Activated CD4-positive, alpha-beta T cell treated with anti-CD3 and anti-CD28 coated beads, Interleukin-2, amount 10 ng/mL, durations not matched to agents 24 days and 14 days (primary cell): ENCODE data around the gene TMEM26. TPM values are rescaled to one million over a fixed set of nuclear protein-coding genes. Genes with fewer than 3 reads are reported as not detected.

Experiments
- DNase-seq: peaks from one replicate; pipeline ENCODE4 v3.0.0; 2022
- H3K27ac Mint-ChIP-seq: one replicate; pipeline ENCODE4 v1.8.0; 2022; ENCODE audit warnings: mild to moderate bottlenecking, mixed read lengths
- H3K27me3 Mint-ChIP-seq: one replicate; pipeline ENCODE4 v1.8.0; 2022; ENCODE audit warnings: mixed read lengths
- H3K36me3 Mint-ChIP-seq: one replicate; pipeline ENCODE4 v1.8.0; 2022; ENCODE audit warnings: low read depth, mild to moderate bottlenecking, mixed read lengths
- H3K4me1 Mint-ChIP-seq: one replicate; pipeline ENCODE4 v1.8.0; 2021; ENCODE audit warnings: mixed read lengths
- H3K4me3 Mint-ChIP-seq: one replicate; pipeline ENCODE4 v1.8.0; 2022; ENCODE audit warnings: mild to moderate bottlenecking, moderate library complexity, mixed read lengths
- H3K9me3 Mint-ChIP-seq: one replicate; pipeline ENCODE4 v1.8.0; 2021; ENCODE audit warnings: mixed read lengths
- intact Hi-C: fragments of 100-400 bp; cut with micrococcal nuclease; formaldehyde crosslinking; loops from one replicate; pipeline ENCODE4 v1.15.1; 2023
- total RNA-seq: library from RNA; stranded (reverse); gene quantifications from 2 replicates; pipeline ENCODE4 v1.2.3, GENCODE V29; 2022

The TMEM26 gene
- total RNA-seq, 1 donor from 2014 or later, result not detected

DNA sequence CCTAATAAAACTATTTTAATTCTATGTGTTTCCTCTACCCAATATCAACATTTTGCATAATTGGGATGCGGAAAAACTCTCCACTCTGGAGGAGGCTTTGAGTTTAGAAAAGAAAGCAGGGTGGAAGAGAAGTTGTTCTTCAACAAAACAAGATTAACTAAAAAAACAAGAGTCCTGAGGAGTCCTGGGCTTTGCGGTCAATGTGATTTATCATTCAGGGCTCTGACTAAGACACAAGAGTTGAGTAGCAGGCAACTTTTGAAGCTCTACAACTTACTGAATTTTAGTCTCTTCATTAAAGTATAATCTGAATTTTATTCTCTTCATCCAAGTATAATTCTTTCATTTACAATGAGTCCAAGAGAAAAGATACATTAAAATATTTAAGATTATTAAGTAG lies 18.3 kb upstream of the TMEM26 start:
- no peak for DNase-seq
- intact Hi-C loops, result no loop called here

DNA sequence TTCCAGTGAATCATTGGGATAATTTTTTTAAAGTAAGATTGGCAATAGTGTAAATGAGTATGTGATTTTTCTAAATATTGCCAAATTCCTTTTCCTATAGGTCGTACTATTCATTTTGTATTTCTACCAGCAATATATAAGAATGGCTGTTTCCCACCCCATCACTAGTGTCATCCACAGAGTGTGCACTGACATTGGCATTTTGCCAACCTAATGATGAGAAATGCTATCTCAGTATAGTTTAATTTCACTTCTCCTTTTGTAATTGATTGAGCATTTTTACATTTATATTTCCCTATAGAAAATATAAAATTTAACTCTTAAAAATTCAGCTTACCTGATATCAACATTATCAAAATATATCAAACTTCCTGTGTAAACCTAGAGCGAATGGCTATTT lies 17.6 kb upstream of the TMEM26 start:
- Mint-ChIP-seq H3K36me3 (no peaks in the 10 kb centered on the region), H3K27ac (no peak overlapping the region), H3K4me3 (no peak overlapping the region), H3K9me3 (no peaks in the 10 kb centered on the region), H3K4me1 (no peaks in the 10 kb centered on the region), H3K27me3 (no peaks in the 10 kb centered on the region)
- intact Hi-C loops, result no loop called here
- DNase-seq, result no peak

More for the DNA sequence above, 18.3 kb upstream of the TMEM26 start:
- no peaks in the 10 kb centered on the region for H3K4me1 Mint-ChIP-seq
- H3K27ac Mint-ChIP-seq, result no peak overlapping the region
- H3K9me3 Mint-ChIP-seq, result no peaks in the 10 kb centered on the region
- no peaks in the 10 kb centered on the region for H3K27me3 Mint-ChIP-seq
- H3K36me3 Mint-ChIP-seq, result no peaks in the 10 kb centered on the region
- no peak overlapping the region for H3K4me3 Mint-ChIP-seq

DNA sequence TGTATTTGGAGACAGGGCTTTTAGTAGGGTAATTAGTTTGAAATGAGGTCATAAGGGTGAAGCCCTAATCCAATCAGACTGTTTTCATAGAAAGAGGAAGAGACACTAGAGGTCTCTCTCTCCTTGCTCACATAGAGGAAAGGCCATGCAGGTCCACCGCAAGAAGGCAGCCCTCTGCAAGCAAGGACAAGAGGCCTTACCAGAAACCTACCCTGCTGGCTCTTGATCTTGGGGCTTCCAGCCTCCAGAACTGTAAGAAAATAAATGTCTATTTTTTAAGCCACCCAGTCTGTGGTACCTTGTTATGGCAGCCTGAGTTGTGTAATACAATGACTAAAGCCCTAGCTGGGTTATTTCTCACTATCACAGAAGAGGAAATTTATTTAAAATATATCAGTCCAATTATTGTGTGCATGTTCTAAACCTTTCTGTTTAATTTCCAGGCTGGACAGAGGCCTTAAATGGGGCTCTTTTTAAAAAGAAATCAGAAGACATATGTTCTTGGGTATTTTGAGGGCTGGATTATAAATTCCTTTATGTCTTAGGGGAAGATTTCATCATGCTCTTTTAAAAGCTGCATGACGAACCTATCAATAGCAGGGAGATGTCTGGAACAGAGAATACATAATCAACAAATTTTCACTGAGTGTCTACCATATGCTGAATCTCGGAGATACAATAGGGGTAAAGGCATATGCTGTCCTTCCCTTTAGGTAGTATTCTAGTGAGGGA lies 12.9 kb upstream of the TMEM26 start:
- no peaks in the 10 kb centered on the region for H3K9me3 Mint-ChIP-seq
- intact Hi-C loops, result no loop called here
- no peak for DNase-seq
- no peak overlapping the region for H3K27ac Mint-ChIP-seq
- H3K4me1 Mint-ChIP-seq, result no peaks in the 10 kb centered on the region
- no peak overlapping the region for H3K4me3 Mint-ChIP-seq
- no peaks in the 10 kb centered on the region for H3K27me3 Mint-ChIP-seq
- H3K36me3 Mint-ChIP-seq, result no peaks in the 10 kb centered on the region

DNA sequence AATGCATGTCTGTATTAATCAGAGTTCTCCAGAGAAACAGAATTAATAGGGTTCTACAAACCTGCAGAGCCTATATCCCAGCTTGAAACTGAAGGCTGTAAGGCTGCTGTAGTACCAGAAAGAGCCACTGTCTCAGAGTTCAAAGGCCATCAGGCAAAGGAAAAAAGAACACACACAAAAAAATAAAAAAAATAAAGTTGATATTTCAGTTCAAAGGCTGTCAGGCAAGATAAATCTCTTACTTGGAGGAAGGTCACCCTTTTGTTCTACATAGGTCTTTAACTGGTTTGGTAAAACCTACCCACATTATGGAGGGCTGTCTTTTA lies 12.0 kb upstream of the TMEM26 start:
- no peaks in the 10 kb centered on the region for H3K27me3 Mint-ChIP-seq
- no peaks in the 10 kb centered on the region for H3K4me1 Mint-ChIP-seq
- DNase-seq, result no peak
- intact Hi-C loops, result no loop called here
- no peaks in the 10 kb centered on the region for H3K9me3 Mint-ChIP-seq
- no peak overlapping the region for H3K4me3 Mint-ChIP-seq
- no peaks in the 10 kb centered on the region for H3K36me3 Mint-ChIP-seq
- no peak overlapping the region for H3K27ac Mint-ChIP-seq

DNA sequence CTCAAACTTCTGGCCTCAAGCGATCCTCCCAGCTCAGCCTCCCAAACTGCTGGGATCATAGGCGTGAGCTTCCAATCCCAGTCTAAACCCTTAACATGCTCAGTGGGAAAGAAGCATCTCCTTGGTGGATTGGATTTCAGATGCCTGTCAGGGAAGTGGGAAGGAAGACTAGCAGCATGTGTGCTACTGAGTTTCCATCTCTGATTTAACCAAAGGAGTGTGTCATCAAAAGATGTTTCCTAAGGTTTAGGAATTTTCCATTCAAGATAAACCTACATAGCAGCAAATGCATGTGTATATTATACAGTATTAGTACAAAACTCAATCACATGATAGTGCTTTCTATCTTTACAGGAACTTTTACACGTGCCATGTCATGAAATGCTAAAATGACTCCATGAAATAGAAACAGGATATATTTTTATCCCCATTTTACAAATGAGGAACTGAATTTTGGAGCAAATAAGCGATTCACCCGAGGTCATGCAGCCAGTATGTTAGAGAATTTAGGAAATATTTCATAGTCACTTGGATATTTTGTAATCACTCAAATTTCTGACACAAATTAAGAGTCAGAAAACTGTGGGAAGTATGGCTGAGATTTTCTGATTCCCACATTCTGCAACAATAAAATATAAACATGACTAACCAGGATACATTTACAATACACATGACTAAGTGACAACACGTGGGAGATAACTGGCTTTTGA lies 11.4 kb upstream of the TMEM26 start:
- no peak overlapping the region for H3K27ac Mint-ChIP-seq
- intact Hi-C loops, result no loop called here
- no peaks in the 10 kb centered on the region for H3K36me3 Mint-ChIP-seq
- no peaks in the 10 kb centered on the region for H3K4me1 Mint-ChIP-seq
- no peak overlapping the region for H3K4me3 Mint-ChIP-seq
- no peak for DNase-seq
- H3K9me3 Mint-ChIP-seq, result no peaks in the 10 kb centered on the region
- H3K27me3 Mint-ChIP-seq, result peaks cover 3% of the 10 kb centered on the region

DNA sequence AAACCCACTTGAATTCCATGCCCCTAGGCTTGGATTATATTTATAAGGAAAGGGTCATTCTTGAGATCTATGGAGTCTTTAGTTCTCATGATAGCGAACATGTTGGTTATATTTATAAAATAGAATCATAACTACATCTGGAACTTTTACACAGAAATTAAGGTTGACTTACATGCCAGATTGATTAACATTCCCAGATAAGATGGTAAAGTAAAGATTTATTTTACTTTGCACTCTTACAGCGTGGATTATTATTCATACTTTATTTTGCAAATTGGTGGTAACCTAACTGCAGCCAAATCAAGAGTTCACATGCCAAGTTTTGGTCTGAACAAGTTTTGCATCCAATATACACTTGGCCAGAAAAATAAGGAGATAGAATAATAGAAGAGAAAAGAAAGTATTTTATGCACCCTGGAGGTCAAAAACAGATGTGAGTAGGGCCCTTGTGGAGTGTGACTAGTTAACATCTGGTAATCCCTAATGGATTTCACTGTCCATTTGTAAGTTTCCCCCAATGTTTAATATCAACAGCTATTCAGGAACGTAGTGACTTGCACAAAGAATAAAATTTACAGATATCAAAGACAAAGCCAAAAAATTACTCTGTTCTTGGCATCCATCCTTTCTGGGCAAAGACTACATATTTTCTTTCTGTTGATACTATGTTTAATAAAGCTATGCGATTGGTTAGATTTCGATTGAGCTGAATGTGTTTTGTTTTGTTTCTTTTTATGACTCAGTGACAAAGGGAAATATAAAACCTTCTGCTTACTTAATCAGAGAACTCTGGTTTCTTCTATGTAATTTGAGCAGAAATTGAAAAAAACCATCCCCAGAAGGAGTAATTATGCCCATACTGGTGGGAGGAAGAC lies 10.1 kb upstream of the TMEM26 start:
- H3K36me3 Mint-ChIP-seq, result no peaks in the 10 kb centered on the region
- no peak for DNase-seq
- H3K4me1 Mint-ChIP-seq, result no peaks in the 10 kb centered on the region
- H3K9me3 Mint-ChIP-seq, result no peaks in the 10 kb centered on the region
- intact Hi-C loops, result no loop called here
- H3K27me3 Mint-ChIP-seq, result peaks cover 3% of the 10 kb centered on the region
- no peak overlapping the region for H3K27ac Mint-ChIP-seq
- no peak overlapping the region for H3K4me3 Mint-ChIP-seq

DNA sequence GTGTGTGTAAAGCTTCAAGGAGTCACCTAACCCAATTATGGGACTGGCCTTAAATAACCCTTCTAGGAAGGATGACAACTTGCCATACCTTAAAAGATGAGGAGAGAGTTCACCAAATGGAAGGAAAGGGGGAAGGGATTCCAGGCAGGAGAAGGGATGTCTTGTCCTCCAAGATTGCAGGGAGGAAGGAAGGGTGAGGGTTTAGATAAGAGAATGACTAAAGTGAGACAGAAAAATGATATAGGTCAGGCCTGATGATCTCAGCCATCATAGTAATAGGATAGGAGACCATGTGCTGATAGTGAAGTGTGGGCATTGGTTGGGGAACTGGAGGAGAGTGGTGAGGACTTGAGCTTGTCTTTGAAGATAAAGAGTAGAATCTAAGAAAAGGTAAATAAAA lies 7.7 kb upstream of the TMEM26 start:
- Mint-ChIP-seq H3K9me3 (no peaks in the 10 kb centered on the region), H3K4me3 (no peak overlapping the region), H3K27ac (no peak overlapping the region), H3K27me3 (peaks cover 3% of the 10 kb centered on the region), H3K4me1 (no peaks in the 10 kb centered on the region), H3K36me3 (no peaks in the 10 kb centered on the region)
- intact Hi-C loops, result no loop called here
- DNase-seq, result no peak

DNA sequence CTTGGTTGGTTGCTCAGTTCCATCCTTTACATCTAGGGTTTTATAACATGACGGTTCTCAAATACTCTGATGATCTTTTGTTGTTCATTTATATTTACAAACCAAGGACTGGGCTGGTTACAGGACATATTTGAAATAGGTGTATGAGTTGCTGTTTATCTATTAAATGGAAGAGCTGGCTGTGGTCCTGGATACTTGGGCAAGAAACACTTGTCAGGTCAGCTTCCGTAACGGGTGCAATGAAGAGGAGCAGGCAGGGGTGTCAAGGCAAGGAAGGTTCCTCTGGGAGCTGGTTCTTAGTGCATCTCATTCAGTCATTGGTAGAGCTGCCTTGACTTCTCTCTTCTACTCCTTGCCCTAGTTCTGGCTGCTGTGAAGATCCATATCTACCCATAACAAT lies 4.8 kb upstream of the TMEM26 start:
- intact Hi-C loops, result no loop called here
- no peak for DNase-seq
- no peak overlapping the region for H3K4me3 Mint-ChIP-seq
- no peaks in the 10 kb centered on the region for H3K9me3 Mint-ChIP-seq
- no peaks in the 10 kb centered on the region for H3K36me3 Mint-ChIP-seq
- no peak overlapping the region for H3K27ac Mint-ChIP-seq
- peaks cover 16% of the 10 kb centered on the region for H3K27me3 Mint-ChIP-seq
- H3K4me1 Mint-ChIP-seq, result no peaks in the 10 kb centered on the region

DNA sequence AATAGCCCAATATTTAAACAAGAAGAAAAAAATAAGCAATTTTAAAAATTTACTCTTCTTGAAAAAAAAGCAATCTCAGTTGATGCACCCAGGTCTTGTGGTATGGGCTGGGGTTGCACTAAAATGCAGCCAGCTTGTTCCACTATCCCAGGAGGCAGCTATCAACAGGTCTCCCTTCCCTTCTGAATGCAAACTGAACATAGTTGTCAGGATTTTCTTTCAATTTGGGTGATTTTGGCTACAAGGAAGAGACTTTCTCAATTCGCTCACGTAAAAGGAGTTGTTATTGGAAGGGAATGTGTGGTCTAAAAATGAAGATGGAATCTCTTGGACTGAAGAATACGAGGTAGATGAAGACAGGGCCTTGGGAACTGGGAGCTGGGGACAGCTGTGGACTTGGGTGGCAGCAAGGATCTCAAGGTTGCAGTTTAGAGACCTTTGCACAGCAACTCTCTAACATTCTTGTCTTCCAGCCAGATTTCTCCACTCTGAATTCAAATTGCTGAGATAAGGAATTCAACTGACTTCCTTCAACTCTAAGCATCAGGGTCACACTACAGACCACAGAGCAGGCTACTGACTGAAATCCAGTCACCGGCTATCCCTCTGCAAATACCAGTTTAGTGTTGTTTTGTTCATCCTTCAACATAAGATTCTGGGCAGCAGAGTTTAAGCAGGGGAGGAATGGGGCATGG lies 3.1 kb upstream of the TMEM26 start:
- no peaks in the 10 kb centered on the region for H3K36me3 Mint-ChIP-seq

DNA sequence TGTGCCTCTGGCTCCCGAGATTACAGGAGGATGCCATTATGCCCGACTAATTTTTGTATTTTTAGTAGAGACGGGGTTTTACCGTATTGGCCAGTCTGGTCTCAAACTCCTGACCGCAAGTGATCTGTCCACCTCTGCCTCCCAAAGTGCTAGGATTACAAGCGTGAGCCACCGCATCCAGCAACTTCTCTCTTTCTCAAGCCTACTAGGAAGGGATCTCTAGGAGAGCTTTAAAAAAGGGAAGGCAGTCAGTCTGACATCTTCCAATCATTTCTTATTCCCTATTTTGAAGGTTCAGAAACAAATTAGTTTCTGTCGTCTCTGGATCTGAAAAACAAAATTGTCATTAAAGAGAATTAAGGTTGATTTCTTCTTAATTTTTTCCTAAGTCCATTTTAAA lies 2.5 kb upstream of the TMEM26 start:
- no peaks in the 10 kb centered on the region for H3K36me3 Mint-ChIP-seq
- DNase-seq, result no peak
- no peaks in the 10 kb centered on the region for H3K9me3 Mint-ChIP-seq
- no peak overlapping the region for H3K27ac Mint-ChIP-seq
- H3K27me3 Mint-ChIP-seq, result peaks cover 37% of the 10 kb centered on the region
- H3K4me1 Mint-ChIP-seq, result peaks cover 3% of the 10 kb centered on the region
- H3K4me3 Mint-ChIP-seq, result no peak overlapping the region
- intact Hi-C loops, result no loop called here

More for the DNA sequence above, 3.1 kb upstream of the TMEM26 start:
- H3K4me1 Mint-ChIP-seq, result peaks cover 3% of the 10 kb centered on the region
- no peaks in the 10 kb centered on the region for H3K9me3 Mint-ChIP-seq
- H3K27me3 Mint-ChIP-seq, result peaks cover 33% of the 10 kb centered on the region
- no peak for DNase-seq
- H3K27ac Mint-ChIP-seq, result no peak overlapping the region
- intact Hi-C loops, result no loop called here
- H3K4me3 Mint-ChIP-seq, result no peak overlapping the region

DNA sequence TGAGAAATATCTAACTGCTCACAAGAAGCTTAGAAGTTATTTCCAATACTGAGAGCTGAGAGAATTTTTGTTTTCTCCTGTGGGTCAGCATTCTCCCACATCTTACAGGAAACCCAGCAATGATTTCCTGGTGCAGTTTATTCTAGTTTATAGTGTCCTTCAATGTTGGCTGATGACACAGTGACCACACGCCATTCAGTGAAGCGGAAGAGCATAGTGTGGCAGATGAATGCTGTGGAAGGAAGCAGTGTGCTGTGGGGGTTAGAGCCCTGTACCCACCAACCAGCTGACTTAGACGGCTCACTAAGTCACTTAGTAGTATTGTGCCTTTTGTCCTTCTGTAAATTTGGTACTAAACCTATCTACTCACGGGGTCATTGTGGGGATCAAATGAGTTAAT lies 1.4 kb upstream of the TMEM26 start:
- Mint-ChIP-seq H3K9me3 (no peaks in the 10 kb centered on the region), H3K4me1 (peaks cover 3% of the 10 kb centered on the region)

DNA sequence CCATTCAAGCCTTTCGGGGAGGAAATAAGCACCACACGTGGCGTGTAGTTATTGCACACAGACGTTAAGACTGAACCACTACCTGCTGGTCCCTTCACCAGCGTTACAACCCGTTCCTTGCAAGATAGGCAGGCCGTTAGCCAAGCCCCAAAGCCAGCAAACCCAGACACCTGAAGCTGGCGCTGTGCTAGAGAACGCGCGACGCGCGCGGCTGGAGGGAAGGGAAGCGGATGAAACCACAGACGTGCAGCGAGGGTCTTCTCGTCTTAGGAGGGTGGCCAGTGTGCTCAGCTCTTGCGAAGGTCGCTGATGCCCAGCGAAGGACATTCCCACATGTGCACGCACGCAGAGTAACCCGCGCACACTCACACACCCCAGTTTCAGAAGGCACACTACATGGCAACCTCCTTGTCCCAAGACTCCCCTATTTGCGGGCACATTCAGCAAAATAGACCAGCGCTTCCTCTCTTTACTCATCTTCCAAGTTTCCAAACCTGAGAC lies 980 bp downstream of the TMEM26 start:
- intact Hi-C loops, result no loop called here
- H3K36me3 Mint-ChIP-seq, result no peaks in the 10 kb centered on the region
- no peak overlapping the region for H3K27ac Mint-ChIP-seq
- DNase-seq, result no peak
- H3K9me3 Mint-ChIP-seq, result no peaks in the 10 kb centered on the region
- no peak overlapping the region for H3K4me3 Mint-ChIP-seq
- peaks cover 3% of the 10 kb centered on the region for H3K4me1 Mint-ChIP-seq
- H3K27me3 Mint-ChIP-seq, result peaks cover 39% of the 10 kb centered on the region

More for the DNA sequence above, 1.4 kb upstream of the TMEM26 start:
- H3K27me3 Mint-ChIP-seq, result peaks cover 34% of the 10 kb centered on the region
- intact Hi-C loops, result no loop called here
- no peak overlapping the region for H3K27ac Mint-ChIP-seq
- H3K36me3 Mint-ChIP-seq, result no peaks in the 10 kb centered on the region
- no peak overlapping the region for H3K4me3 Mint-ChIP-seq
- DNase-seq, result no peak

DNA sequence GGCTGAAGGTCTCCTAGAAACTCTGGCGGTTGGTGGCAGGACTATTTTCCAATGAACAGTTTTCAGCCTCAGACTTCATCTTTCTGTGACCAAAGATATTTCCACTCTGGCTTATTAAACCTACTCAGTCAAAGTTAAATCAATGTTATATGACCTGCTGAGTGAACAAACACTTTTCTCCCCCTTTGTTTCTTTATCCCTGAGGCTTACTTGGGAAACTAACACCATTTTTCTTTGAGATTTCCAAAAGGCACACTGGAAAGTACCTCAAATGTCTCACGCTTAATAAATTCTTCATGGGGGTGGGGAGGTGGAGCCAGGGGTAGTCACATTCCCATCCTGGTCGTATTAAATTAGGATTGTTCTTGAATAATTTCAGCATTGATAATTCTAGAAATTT lies 1.8 kb downstream of the TMEM26 start:
- Mint-ChIP-seq H3K4me3 (no peak overlapping the region), H3K27me3 (peaks cover 39% of the 10 kb centered on the region), H3K36me3 (no peaks in the 10 kb centered on the region), H3K27ac (no peak overlapping the region), H3K4me1 (peaks cover 3% of the 10 kb centered on the region), H3K9me3 (no peaks in the 10 kb centered on the region)
- DNase-seq, result no peak
- intact Hi-C loops, result no loop called here
